ENCODE data around the gene ITGA1.
"Not testable (repeated sequence)": the region's sequence is repeated elsewhere in the genome, so short reads cannot be mapped to it uniquely, and the experiment has no call there.

Gene ITGA1

GRCh38 chr5:52787600-52788504, at the start of gene ITGA1, which contains the start of gene PELO:
Gene ITGA1, plus strand, starts transcription at chr5:52787916. Its CDS starts 438 bp downstream, at chr5:52788354.
Gene PELO, plus strand, starts transcription at chr5:52787916. Its CDS starts 12,479 bp downstream, at chr5:52800395.
- DNase-seq, result peak; percentile 46

GRCh38 chr5:52738095-52738506, 49.6 kb upstream of the ITGA1 start:
- no peak for DNase-seq

GRCh38 chr5:52740007-52740406, 47.7 kb upstream of the ITGA1 start:
- DNase-seq, result no peak

GRCh38 chr5:52743012-52743411, 44.7 kb upstream of the ITGA1 start:
- no peak for DNase-seq

GRCh38 chr5:52743529-52743928, 44.2 kb upstream of the ITGA1 start:
- DNase-seq, result no peak

- peak; percentile 52 for DNase-seq
These were observed 43.7 kb upstream of the ITGA1 start for GRCh38 chr5:52743970-52744369.

GRCh38 chr5:52744867-52745458, 42.8 kb upstream of the ITGA1 start:
- DNase-seq, result not testable (repeated sequence)

- no peak for DNase-seq
These were observed 41.2 kb upstream of the ITGA1 start for GRCh38 chr5:52746539-52746938.

GRCh38 chr5:52748590-52748989, 39.1 kb upstream of the ITGA1 start:
- no peak for DNase-seq

- no peak for DNase-seq
These were observed 38.0 kb upstream of the ITGA1 start for GRCh38 chr5:52749666-52750065.

GRCh38 chr5:52751137-52751536, 36.6 kb upstream of the ITGA1 start:
- no peak for DNase-seq

GRCh38 chr5:52754051-52754450, 33.7 kb upstream of the ITGA1 start:
- DNase-seq, result no peak

GRCh38 chr5:52757527-52757926, 30.2 kb upstream of the ITGA1 start:
- no peak for DNase-seq

GRCh38 chr5:52758014-52758413, 29.7 kb upstream of the ITGA1 start:
- DNase-seq, result no peak

- no peak for DNase-seq
These were observed 28.4 kb upstream of the ITGA1 start for GRCh38 chr5:52759331-52759730.

- DNase-seq, result peak; percentile 57
These were observed 26.9 kb upstream of the ITGA1 start for GRCh38 chr5:52760695-52761366.

- DNase-seq, result no peak
These were observed 20.4 kb upstream of the ITGA1 start for GRCh38 chr5:52767217-52767743.

- no peak for DNase-seq
These were observed 19.8 kb upstream of the ITGA1 start for GRCh38 chr5:52767766-52768480.

GRCh38 chr5:52769061-52769460, 18.7 kb upstream of the ITGA1 start:
- DNase-seq, result no peak

GRCh38 chr5:52770287-52770939, 17.3 kb upstream of the ITGA1 start:
- DNase-seq, result no peak

- peak; percentile 59 for DNase-seq
These were observed 16.2 kb upstream of the ITGA1 start for GRCh38 chr5:52771343-52772039.
